HG03103 (cell line): ENCODE data around the gene HMGXB3.

Experiments
- ATAC-seq: cut with Tn5 transposase; IDR thresholded peaks from one replicate; pipeline ENCODE4 v1.9.1; 2021; ENCODE audit warnings: low read depth; ENCODE audit not compliant: unreplicated experiment

The HMGXB3 gene

DNA sequence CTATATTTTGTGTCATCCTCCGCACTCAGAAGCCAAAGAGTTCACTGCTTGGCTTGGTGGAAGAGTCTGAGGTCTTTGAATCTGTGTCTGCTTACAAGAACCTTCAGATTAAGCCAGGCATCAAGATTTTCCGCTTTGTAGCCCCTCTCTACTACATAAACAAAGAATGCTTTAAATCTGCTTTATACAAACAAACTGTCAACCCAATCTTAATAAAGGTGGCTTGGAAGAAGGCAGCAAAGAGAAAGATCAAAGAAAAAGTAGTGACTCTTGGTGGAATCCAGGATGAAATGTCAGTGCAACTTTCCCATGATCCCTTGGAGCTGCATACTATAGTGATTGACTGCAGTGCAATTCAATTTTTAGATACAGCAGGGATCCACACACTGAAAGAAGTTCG, 19.3 kb upstream of the HMGXB3 start:
- no peak for ATAC-seq

DNA sequence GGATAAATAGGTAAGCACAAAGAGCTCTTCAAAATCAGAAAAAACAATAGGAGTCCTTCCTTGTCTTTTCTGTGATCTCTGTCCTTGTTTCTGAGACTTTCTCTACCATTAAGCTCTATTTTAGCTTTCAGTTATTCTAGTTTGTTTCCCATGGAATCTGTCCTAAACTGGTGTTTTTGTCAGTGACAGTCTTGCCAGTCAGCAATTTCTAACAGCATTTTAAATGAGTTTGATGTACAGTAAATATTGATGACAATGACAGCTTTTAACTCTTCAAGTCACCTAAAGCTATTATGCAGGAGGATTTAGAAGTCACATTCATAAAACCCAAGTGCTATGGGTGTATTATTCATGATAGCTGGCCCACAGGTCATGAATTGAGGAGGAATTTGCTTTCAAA, 18.0 kb upstream of the HMGXB3 start:
- no peak for ATAC-seq

DNA sequence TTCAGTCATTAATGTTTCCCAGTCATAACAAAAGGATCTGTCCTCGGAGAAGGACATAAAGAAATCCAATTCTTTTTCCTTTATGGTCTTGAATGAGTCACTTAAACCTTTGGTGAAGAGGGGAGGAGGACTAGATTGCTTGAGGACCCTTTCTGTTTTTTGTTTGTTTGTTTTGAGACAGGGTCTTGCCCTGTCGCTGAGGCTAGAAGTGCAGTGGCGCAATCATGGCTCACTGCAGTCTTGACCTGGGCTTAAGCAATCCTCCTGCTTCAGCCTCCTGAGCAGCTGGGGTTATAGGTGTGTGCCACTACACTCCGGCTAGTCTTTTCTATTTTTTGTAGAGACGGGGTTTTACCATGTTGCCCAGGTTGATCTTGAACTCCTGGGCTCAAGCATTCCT, 12.4 kb upstream of the HMGXB3 start:
- ATAC-seq: no peak

DNA sequence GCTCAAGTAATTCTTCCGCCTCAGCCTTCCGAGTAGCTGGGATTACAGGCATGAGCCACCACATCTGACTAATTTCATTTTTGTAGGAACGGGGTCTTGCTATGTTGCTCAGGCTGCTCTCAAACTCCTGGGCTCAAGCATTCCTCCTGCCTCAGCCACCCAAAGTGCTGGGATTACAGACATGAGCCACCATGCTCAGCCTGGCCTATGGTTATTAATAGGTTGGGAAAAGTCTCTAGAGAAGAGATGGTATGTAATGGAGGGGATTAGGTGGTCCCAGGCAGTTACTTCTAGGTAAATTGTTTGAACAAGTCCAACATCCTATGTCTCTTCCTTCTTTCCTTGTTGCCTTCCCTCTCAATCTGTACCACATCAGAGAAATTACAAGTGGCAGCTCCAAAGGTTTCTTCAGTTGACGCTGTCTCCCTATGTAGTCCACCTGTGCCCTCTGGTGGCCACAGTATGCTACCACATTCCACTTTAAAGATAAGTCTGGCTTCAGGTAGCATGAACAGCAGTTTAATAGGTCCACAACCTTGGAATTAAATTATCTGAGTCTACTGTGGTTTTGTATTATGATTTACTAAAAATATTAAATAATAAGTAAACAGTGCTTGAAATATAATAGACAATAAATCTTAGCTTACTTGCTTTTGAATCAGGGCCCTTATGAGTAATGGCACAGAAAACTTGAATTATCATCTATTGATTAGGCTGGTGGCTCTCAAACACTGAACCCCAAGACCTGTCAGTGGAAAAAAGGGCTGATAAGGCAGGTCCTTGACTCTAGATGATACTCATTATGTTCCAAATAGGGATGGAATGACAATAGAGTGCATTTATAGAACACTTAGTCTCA, 9.8 kb upstream of the HMGXB3 start:
- peak; percentile 71 for ATAC-seq

DNA sequence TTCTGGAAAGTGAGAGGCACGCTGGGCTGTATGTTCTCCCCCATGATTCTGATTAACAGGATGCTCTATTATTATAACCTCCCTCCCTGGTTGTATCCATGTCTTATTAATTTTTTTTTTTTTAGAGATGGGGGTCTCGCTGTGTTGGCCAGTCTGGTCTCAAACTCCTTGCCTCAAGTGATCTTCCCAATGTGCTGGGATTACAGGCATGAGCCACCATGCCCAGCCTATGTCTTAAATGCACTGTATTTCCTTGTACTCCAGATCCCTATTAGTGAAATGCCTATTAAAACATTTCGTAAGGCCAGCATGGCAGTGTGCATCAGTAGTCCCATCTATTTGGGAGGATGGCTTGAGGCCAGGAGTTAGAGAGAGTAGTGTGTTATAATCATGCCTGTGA, 7.1 kb upstream of the HMGXB3 start:
- no peak for ATAC-seq

DNA sequence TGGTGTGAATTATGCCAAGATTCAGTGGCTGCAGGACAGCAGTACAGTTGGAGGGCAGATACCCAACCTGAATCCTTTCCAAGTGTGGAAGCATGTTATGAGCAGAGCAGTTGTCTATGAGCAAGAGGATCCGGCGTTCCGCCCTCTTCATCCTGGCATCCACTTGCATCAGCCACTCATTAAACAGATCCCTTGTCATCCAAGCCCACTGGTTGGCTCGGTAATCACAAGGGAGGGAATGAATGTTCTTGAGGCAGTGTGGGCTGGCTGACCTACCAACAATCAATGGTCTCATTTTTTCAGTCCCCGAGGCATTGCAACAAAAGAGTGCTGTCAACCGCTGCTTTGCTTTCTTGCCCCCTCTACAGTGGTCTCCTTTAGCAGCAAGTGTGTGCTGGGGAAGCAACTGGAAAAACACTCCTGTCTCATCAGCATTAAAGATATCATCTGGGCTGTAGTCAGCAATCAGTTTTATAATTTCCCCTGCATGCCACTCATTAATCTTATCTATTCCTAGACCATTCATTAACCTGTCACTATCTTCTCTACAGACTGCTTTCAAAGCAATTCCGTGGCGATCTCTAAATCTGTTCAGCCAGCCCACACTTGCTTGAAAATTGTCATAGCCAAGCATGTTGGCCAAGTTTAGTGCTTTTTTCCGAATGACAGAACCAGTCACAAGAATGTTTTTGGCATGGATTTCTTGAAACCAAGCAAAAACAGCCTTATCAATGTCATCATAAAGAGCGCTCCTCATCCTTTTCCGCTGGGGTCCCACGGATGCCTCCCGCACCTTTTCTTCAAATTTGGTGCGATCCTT, 4.9 kb upstream of the HMGXB3 start:
- ATAC-seq: no peak

DNA sequence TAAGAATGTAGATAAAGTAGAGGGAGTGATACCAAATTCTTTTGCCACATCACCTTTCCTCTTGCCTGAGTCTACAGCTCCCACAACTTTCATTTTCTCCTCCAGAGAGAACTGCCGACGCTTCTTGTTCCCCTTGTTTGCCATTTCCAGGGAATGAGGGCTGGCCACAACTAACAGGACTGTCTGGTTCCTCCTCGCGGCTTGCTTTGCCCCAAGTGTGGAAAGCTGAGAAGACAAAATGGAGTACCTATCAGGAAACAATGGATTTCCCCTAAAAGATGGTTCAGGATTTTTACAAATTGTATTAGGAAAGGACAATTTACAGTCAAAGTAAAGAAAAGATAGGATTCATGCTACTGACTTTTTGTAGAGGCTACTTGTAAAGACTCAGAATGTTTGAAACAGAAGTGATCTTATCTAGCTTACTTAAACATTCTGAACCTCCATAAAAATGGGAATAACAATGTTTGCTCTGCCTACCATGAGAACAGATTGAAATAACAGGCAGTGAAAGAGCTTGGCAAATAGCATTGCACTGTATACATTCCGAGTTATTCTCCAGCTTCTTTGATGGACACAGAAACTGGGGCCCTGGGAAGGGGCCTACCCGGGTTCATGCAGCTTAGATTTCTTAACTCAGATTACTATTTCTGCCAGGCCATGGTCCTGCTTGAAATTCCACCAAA, 4.2 kb upstream of the HMGXB3 start:
- no peak for ATAC-seq

DNA sequence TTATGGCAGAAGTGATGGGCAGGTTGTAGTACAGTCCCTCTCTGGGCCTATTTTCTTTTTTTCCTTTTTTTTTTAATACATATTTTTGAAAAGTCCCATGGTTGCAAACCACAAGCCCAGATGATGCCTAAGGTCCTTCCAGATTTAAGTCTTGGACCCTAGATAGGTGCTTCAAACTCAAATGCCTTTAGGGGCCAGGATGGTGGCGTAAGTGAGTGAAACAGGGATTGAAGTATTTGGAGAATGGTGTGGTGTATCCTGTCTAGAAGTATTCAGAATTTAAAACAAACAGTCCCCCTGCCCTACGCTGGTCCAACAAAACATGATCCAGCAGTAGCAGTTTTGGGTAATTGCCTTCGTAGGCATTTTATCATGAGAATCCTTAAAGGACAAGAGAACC, 2.3 kb upstream of the HMGXB3 start:
- ATAC-seq: no peak

DNA sequence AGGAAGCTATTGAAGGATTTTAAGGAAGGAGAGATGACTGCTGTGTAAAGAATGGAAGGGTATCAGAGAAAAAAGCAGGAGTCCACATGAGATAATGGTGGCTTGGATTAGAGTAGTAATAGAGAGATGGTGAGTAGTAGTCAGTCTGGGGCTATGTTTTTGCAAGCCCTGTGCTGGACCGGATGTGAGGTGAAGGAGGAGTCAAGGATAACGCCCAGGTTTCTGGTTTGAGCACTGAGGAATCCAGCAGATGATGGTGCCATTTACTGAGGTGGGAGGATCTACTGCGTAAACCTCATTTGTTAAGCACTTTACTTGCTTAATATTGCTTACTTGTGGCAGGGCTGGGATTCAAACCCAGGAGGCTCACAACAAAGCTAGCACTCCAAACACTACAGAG, 1.2 kb upstream of the HMGXB3 start:
- ATAC-seq: no peak

DNA sequence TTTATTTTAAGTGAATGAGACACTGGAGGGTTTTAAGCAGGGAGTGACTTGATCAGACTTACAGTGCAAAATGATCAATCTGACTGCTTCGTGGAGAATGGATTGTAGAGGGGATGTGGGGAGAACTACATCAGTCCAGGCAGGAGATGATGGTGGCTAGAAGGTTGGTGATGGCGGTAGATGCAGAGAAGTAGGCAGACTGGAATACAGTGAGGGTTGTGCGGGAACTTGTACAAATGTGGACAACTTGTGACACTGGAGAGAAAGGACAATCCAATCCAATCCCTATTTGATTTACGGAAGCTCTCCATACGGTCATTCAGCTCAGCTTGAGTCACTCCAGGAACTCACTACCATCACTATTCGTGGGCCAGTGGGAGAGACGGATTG, 678 bp upstream of the HMGXB3 start:
- ATAC-seq: no peak

DNA sequence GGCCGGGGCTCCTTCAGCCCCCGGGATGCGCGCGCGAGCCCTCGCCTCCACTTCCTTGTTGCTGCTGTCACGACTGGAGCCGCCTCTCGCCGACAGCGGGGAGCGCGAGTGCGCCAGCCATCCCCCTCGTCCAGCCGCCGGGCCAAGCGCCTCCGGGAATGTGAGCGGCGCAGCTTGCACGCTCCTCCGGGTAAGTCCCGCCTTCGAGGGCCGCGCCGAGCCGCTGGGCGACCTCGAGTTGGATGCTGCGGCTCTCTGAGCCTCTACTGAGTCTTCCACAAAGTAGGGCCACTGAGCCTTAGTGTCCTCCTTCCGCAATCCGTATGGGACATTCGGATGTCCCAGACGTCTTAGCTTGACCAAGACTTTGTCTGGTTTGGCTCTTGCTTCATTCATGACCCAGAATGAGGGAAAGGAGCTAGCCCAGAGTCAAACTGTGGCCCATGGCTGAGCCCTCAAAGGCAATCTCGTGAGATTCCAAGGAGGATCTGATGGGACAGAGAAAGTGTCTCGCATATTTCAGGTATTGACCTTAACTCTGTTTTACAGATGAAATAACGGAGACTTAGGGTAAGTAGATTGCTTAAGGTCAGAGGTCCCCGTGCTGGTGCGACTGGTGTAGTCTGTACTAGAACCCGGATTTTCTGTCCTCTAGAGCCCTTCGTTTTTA, 586 bp downstream of the HMGXB3 start:
- peak; percentile 0 for ATAC-seq

DNA sequence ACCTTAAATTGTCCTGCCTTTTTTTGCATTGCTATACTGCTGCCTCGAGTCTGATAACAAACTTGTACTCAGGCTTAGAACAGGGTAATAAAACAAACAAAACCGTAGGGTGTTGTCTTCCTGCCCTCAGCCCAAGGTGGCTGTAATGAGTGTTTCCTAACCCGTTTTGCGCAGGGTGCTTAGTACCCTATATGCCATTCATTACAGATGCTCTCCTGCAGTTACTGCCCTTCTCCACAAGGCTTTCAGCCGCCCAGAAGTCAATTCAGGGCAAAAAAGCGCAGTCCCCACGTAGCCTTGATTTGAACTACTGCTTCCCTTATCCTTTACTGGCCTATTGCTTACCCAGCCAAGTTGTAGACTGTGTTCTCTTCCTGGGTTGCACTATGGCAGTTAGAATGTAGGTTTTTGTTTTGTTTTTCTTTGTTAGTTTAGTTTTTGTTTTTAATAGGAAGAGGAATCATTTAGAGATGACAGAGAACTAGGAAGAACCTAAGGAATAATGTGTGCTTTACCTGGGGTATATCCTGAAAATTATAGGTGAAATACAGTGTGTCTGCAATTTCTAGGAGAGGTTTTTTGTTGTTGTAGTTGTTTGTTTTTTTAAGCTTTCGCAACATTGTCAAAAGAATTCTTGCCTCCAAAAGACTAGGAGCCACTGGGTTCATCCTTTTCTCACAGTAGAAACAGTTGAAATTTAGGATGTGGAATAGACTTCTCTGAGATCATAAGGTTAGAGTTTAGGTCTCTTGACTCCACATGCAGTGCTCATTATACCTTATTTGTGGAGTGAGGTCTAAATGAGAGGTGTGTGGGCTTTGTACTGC, 1.3 kb downstream of the HMGXB3 start:
- peak; percentile 53 for ATAC-seq

DNA sequence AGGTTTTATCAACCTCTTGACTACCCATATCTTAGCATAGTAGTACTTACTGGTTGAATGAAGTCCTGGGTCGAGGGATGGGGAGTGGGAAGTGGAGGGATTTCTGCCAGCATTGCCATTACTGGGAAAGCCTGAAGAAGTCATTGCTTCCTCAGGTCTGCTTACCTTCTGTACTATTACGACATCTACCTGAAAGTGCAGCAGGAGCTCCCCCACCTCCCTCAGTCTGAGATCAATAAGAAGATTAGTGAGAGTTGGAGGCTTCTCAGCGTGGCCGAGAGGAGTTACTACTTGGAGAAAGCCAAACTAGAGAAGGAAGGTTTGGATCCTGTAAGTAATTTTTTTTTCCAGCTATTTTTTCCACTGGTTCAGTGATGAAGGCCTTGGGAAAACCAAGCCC, 5.8 kb downstream of the HMGXB3 start:
- ATAC-seq: no peak

DNA sequence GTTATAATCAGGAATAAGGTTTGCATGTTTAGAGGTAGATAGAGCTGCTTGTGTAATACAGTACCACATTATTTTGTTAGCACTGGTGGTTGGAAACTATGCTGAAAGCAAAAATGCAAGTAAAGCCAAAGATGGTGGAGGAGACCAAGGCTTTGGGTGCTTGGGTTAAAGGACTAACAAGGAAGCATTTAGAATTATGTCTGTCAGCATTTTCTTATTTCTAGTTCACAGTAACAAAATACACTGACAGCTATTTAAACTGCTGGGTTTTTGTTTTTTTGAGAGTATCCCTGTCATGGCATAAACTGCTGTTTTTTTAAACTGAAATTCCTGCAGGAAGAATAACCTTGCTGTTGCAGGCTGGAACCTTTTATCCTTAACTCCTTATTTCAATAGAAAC, 6.5 kb downstream of the HMGXB3 start:
- no peak for ATAC-seq

DNA sequence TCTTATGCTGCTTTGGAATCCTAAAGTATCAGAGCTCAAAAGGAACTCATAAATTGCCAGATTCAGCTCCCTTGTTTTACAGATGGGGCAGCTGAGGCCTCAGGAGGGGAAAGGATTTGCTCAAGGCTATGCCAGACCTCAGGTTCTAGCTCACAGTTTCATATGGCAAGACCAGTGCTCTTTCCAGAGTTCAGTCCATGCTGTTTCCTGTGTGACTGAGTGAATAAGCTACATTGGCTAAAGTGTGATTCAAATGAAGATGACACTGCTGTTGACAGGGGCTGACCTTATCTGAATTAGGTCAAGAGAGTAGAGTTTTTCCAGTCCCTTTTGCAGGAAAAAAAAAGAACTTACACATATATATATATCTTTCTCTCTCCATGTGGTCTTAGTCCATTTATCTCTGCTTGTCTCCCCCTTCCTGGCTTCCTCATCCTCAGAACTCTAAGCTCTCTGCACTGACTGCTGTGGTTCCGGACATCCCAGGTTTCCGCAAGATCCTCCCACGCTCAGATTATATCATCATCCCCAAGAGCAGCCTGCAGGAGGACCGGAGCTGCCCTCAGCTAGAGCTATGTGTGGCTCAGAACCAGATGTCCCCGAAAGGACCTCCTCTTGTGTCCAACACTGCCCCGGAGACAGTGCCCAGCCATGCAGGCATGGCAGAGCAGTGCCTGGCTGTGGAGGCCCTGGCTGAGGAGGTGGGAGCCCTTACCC, 9.3 kb downstream of the HMGXB3 start:
- no peak for ATAC-seq

DNA sequence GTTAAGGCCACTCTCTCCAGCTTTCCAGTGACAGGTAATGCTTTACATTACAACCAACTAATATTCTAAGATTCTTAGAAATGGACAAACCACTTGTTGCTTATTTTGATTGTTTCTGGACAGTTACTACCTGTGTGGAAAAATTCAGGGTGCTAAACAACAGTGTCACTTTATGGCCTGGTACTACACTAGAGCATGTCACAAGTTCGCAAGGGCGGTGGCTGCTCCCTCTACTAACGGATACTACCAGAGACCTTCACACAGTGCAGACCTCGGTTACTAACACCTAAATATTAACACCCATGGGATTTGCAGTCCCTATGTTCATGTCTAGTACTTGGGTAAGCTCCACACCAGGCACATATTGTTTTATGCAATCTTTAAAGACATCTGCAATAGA, 13.4 kb downstream of the HMGXB3 start:
- no peak for ATAC-seq

DNA sequence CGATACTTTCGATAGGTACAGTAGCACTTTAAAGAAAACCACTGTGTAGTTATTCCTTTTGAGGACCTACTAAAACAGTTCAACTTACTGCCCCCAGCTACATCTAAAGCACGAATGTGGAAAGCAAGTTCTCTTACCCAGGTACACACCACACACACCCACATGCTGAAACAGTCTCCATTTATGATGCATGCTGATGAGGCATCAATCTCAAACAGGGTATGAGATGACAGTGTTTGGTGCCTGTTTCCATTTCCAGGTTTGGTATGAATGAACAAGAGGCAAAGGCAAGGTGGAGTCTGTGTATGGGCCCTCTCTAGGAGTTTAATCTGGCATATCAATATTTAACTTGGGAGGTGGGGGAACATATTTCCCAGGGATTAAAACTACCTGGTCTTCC, 13.9 kb downstream of the HMGXB3 start:
- ATAC-seq: no peak

DNA sequence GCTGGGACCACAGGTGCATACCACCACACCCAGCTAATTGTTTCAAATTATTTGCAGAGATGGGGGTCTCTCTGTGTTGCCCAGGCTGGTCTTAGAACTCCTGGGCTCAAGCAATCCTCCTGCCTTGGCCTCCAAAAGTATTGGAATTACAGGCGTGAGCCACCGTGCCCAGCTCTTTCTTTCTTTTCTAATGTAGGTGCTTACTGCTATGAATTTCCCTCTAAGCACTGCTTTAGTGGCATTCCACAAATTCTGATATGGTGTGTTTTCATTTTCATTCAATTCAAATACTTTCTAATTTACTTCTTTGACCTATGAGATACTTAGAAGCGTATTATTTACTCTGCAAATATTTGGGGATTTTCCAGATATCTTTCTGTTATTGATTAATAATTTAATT, 14.9 kb downstream of the HMGXB3 start:
- ATAC-seq: no peak

DNA sequence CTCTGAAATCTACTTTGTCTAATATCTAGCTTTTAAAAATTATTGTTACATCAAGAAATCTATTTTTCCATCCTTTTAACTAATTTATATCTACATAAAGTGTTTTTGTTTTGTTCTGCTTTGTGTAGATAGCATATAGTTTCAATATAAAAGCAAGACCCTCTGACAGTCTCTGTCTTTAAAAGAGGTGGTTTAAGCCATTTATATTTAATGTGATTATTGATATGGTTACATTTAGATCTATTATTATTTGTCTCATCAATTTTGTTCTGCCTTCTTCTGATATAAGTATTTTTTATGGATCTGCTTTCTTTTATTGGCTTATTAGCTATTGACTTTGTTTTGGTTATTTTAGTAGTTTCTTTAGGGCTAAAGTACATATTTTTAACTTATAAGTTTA, 16.0 kb downstream of the HMGXB3 start:
- no peak for ATAC-seq
